Neural progenitor cell (in vitro differentiated cells): ENCODE results near the gene TSHZ2.

Experiments used
- EZH2 ChIP-seq: fragments of 200-600 bp; sonication (generic); IDR thresholded peaks from 2 replicates; pipeline ENCODE4 v1.6.1; 2017; ENCODE audit warnings: antibody characterized with exemption, mild to moderate bottlenecking, moderate library complexity
- EZH2phosphoT487 ChIP-seq: fragments of 200-600 bp; sonication (generic); IDR thresholded peaks from 2 replicates; pipeline ENCODE4 v1.6.1; 2017; ENCODE audit warnings: antibody characterized with exemption
- TF ChIP-seq, protein P1 (sequence below): fragments of 200-600 bp; sonication (generic); IDR thresholded peaks from 2 replicates; pipeline ENCODE4 v1.5.1; 2017; ENCODE audit warnings: antibody characterized with exemption, mild to moderate bottlenecking

DNA sequence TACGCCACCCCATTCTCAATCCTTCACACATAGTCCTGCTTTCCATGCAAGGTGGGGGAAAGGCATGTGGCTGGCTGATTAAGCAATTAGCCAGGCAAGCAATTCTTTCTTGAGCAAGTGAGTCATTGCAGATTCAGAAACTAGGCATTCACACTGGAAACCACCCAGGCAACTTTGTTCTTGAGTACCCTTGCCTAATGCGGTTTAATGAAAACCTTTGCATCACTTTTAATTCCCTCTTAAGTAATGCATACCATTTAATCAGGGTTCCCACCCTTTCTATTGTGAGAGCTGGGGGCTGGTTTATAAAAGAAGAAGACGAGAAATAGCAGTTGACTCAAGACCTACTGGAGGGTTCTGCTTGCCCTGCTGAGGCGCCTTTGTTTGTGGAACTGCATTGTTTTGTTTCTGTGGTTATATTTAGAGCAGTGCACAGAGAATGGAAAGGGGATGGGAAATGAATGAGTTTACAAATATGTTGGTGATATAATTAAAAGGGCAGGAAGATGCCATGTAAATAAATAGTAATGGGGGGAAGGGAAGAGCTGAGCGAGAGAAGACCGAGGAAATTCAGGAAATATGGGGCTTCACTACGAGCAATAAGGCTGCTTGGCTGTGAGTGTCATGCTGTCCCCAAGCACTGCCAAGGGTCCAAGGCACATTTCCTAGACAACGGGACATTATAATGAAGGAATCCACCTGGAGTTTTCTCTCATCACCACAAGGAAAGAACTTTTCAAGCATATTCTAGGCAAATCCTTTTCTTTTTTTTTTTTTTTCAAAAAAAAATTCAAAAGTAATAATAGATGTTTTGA, 48.8 kb upstream of the TSHZ2 start:
- TF ChIP-seq, protein P1, sequence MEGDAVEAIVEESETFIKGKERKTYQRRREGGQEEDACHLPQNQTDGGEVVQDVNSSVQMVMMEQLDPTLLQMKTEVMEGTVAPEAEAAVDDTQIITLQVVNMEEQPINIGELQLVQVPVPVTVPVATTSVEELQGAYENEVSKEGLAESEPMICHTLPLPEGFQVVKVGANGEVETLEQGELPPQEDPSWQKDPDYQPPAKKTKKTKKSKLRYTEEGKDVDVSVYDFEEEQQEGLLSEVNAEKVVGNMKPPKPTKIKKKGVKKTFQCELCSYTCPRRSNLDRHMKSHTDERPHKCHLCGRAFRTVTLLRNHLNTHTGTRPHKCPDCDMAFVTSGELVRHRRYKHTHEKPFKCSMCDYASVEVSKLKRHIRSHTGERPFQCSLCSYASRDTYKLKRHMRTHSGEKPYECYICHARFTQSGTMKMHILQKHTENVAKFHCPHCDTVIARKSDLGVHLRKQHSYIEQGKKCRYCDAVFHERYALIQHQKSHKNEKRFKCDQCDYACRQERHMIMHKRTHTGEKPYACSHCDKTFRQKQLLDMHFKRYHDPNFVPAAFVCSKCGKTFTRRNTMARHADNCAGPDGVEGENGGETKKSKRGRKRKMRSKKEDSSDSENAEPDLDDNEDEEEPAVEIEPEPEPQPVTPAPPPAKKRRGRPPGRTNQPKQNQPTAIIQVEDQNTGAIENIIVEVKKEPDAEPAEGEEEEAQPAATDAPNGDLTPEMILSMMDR: no peak
- TF ChIP-seq EZH2phosphoT487 (peak; percentile 44), EZH2 (no peak)
